NCI-H1048 (cell line): ENCODE results near the gene AIFM3.

Experiments used
- DNase-seq: peaks from one replicate; lab custom pipeline; 2025; lab: John Stamatoyannopoulos, UW

Gene AIFM3

GRCh38 chr22:20991252-20992055 is 24.4 kb downstream of the AIFM3 start:
- DNase-seq: no peak

GRCh38 chr22:20992056-20992442 is 25.0 kb downstream of the AIFM3 start:
- DNase-seq: no peak

DNA sequence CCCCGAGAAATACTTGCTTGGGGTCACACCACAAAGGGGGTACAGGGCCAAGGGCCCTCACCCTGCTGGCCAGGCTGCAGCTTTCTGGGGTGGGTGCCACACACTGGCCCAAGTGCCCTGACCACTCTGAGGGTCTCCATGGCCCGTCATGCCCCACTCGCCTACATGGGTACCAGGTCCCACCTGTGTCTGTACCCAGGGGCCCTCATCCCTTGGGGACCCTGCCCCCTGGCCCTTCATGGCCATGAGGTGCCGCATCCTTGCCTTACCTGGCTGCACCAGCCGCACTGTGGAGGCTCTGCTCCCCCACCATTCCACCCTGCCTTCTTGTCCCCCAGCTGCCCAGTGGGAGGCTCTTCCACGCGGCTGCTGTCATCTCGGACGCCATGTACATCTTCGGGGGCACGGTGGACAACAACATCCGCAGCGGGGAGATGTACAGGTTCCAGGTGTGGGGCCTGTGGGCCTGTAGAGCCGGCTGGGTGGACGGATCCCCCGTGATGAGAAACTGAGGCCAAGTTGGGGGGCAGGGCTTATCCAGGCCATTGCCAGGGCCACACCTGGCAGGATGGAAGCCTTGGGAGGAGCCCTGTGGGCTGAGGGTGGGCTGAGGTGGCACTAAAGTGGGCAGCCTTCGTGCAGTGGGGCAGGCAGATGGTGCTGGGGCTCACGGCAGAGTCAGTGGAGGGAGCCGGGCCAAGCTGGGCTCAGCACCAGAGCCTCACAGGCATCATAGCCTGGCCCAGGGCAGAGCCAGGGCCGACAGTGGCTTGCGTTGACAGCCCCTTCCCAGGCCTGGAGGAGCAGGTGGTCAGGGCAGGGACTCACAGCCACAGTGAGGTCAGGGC is 25.6 kb downstream of the AIFM3 start:
- no peak for DNase-seq

DNA sequence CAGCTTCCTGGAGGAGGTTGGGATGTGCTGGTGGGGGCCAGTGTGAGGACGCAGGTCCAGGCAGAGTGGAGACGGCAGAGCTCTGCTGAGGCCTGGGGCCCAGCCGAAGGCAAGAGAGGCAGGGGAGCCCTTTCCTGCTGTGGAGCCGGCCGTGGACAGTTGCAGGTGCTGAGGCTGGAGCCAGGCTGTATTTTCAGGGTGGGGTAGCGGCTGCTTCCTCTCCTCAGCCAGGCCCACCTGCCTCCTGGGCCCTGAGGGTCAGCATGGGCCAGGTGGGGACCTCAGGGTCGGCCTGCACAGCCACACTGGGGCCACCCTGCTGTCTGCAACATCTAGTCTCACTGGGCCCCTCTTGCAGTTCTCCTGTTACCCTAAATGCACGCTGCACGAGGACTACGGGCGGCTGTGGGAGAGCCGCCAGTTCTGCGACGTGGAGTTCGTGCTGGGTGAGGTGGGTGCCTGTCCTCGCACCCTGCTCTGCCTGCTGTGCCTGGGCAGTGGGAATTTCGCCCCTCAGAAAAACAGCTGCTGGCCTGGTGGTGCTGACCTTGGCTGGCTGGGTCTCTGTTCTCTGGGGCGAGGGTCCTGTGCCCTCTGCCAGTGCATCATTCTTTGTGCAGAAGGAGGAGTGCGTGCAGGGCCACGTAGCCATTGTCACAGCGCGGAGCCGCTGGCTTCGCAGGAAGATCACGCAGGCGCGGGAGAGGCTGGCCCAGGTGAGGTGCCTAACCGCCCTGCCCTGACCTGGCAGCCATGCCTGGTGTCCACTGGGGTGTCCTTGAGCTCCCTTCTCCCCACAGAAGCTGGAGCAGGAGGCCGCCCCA is 26.5 kb downstream of the AIFM3 start:
- no peak for DNase-seq

DNA sequence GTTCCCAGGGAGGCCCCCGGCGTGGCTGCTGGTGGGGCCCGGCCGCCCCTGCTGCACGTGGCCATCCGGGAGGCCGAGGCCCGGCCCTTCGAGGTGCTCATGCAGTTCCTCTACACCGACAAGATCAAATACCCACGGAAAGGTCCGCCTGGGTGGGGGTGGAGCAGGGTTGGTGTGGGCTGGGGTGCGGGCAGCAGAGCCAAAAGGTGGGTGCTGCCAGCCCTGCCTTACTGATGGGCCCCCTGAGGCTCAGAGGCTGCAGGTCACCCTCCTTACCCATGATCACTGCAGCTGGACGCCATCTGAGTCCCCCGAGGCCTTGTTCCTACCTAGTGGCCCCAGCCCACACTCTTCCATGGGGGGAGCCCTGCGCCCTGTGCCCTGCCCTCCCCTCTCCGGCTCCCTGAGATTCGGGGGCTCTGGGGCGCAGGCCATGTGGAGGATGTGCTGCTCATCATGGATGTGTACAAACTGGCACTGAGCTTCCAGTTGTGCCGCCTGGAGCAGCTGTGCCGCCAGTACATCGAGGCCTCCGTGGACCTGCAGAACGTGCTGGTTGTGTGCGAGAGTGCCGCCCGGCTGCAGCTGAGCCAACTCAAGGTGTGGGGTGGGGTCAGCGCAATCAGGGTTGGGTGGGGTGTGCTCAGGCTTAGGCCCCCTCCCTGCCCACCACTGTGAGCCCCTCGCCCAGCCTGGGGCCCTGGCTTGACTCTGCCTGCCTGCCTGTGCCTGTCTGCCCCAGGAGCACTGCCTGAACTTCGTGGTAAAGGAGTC is 27.3 kb downstream of the AIFM3 start:
- no peak for DNase-seq

- DNase-seq: no peak
Observed at GRCh38 chr22:20994902-20995241, 27.8 kb downstream of the AIFM3 start.

DNA sequence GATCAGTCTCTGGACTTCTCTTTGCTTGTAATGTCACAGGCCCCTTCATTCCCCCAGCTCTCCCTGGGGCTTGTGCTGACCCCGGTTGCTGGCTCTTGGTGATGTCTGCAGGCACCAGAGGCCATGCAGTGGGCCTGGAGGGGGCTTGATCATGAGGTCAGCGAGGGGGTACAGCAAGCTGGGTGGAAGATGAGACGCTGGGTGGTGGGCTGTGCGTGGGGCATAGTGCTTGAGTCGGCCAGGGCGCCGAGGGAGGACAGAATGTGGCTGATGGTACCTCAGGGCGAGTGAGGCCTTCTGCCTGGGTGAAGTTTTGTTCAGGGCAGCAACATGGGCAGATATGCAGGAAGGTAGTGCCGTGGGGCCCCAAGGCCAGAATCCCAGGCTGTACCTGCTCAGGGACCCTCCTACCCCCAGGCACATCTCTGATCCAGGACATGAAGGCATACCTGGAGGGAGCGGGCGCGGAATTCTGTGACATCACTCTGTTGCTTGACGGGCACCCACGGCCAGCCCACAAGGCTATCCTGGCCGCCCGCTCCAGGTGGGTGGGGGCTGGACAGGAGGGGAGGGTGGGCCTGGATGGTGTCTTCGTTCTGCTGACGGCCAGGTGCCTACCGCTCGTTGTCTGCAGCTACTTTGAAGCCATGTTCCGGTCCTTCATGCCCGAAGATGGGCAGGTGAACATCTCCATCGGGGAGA is 28.4 kb downstream of the AIFM3 start:
- no peak for DNase-seq

- DNase-seq: no peak
Observed at GRCh38 chr22:20996031-20996410, 29.0 kb downstream of the AIFM3 start.

- DNase-seq: no peak
Observed at GRCh38 chr22:20996598-20997535, 29.8 kb downstream of the AIFM3 start.

GRCh38 chr22:20997536-20998257 is 30.6 kb downstream of the AIFM3 start:
- DNase-seq: no peak

DNA sequence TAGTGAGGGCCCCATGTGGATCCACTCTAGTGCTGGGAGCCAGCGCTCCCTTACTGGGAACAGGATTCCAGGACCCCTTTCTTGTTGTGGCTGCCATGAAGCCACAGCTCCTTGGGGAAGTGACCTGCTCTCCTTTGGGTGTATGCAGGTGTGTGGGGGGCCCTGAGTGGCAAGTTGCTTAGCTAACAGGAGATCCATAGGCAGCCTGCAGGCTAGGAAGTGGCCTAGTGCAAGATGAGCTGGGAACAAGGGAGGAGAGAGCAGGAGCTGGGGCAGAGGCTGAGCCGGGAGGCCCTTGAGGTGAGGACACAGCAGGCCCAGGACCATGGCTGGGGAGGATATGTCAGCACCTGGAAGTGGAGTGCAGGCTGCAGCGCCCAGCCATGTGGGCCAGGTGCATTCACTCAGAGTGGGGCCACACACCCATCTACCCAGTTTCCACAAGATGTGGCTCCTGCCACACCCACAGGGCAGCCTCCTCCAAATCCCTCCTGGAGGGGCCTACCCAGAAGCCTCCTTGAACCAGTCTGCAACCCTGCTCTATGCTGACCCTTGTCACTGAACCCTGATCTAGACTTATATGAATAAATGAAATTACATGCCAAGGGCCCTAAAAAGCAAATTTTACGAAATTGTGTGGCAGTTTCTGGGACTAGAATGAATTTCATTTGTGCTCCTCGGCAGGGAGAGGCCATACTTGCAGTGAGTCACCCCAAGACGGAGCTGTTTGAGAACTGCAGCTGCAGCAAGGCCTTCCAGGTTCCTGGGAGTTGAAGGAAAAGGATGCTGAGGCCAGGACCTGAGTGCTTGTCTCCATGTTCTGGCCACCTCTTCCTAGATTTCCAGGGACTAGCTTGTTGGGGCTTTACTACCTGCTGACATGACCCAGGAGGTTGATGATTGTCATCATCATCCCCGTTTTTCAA is 31.6 kb downstream of the AIFM3 start:
- no peak for DNase-seq

DNA sequence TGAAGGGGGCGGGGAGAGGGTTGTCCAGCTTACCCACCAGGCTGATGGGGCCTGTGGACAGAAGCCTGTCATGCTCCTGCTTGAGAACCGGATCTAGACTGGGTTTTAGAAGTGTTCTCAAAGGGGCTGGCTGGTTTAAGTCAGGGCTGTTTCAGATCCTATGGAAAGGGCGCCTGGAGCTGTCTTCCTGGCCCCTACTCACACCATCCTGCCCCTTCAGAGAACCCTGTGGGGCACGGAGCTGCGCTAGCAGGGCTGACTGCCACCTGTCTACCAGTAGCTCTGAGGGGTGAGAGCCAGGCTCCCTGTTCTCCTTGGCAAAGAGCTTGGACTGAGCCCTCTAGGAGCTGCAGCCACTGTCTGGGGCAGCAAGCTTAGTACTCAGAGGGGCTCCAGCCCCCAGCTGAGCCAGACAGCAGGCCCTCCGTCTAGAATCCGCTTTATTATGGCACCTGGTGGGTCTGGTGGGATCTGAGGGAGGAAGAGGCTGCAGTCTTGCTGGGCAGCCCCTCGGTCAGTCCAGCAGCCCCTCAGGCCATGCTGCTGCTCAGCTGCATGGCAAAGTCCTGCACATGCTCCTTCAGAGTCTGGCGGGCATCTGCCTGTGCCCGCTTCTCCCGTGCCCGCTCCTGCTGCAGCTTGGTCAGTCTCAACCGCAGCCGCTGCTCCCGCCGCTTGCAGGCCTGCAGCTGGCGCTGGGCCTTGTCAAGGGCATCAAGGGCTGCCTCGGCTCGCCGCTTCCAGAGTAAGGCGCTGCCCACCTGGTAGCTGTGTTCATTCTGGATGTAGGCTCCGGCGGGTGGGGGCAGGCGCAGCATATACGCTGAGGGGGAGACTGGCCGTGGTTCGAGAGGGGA is 32.5 kb downstream of the AIFM3 start:
- no peak for DNase-seq

GRCh38 chr22:21000207-21000986 is 33.3 kb downstream of the AIFM3 start:
- DNase-seq: no peak

DNA sequence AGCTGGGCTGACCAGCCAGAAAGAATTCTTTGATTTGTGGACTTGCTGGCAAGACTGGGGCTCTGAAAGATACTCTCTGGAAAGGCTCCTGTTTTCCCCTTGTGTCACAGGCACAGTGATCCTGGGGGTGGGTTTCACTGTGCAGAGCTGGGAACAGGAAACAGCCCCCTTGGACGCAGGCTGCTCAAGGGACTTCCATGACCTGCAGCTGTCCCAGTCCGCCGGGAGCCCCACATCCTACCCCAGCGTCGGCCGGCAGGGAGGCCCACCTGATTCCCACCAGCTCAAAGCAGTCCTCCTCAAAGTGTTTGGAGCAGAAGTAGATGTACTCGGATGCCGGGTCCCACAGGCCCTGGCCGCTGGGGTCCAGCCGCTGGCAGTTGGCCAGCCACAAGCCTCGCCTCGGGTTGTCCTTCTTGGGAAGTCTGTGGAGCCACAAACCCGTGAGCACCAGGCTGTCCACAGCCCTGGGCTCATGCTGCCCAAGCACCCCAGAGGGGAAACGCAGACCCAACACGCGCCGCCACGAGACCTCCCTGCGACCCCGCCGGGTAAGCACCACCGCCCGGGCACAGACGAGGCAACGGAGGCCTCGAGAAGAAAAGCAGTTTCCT is 34.0 kb downstream of the AIFM3 start:
- no peak for DNase-seq

- peak; percentile 90 for DNase-seq
Observed at GRCh38 chr22:21001601-21002325, 34.7 kb downstream of the AIFM3 start, which contains the start of gene THAP7. Gene THAP7, minus strand, starts transcription at chr22:21002118. Its CDS starts 207 bp downstream, at chr22:21001911.
